ENCODE results near the gene MAP3K14.

MAP3K14 gene

GRCh38 chr17:45236282-45236606, 80.6 kb downstream of the MAP3K14 start:
- peaks cover 48% of the 10 kb centered on the region for H3K4me1 Mint-ChIP-seq
- H3K27me3 Mint-ChIP-seq = no peaks in the 10 kb centered on the region
- H3K27ac Mint-ChIP-seq = peak overlapping the region; percentile 84
- no peaks in the 10 kb centered on the region for H3K9me3 Mint-ChIP-seq
- no peak overlapping the region for H3K4me3 Mint-ChIP-seq
- CTCF ChIA-PET = interaction anchor here (1.2 to 10.3 kb wide), 8 partner anchors 8 to 190 kb away, joined by 3 to 276 read pairs (median 16); partner anchors contain the start of genes ACBD4 and FMNL1
- no peak for DNase-seq
- H3K36me3 Mint-ChIP-seq = peaks cover 70% of the 10 kb centered on the region

GRCh38 chr17:45235416-45236281, 81.2 kb downstream of the MAP3K14 start:
- H3K4me1 Mint-ChIP-seq = peaks cover 52% of the 10 kb centered on the region
- H3K9me3 Mint-ChIP-seq = no peaks in the 10 kb centered on the region
- CTCF ChIA-PET = interaction anchor here (0.8 to 10.3 kb wide), 14 partner anchors 9 to 191 kb away, joined by 3 to 276 read pairs (median 10); partner anchors contain the start of genes ACBD4 and FMNL1
- DNase-seq = peak; percentile 86
- H3K36me3 Mint-ChIP-seq = peaks cover 64% of the 10 kb centered on the region
- no peaks in the 10 kb centered on the region for H3K27me3 Mint-ChIP-seq
- peak overlapping the region; percentile 84 for H3K27ac Mint-ChIP-seq
- no peak overlapping the region for H3K4me3 Mint-ChIP-seq

DNA sequence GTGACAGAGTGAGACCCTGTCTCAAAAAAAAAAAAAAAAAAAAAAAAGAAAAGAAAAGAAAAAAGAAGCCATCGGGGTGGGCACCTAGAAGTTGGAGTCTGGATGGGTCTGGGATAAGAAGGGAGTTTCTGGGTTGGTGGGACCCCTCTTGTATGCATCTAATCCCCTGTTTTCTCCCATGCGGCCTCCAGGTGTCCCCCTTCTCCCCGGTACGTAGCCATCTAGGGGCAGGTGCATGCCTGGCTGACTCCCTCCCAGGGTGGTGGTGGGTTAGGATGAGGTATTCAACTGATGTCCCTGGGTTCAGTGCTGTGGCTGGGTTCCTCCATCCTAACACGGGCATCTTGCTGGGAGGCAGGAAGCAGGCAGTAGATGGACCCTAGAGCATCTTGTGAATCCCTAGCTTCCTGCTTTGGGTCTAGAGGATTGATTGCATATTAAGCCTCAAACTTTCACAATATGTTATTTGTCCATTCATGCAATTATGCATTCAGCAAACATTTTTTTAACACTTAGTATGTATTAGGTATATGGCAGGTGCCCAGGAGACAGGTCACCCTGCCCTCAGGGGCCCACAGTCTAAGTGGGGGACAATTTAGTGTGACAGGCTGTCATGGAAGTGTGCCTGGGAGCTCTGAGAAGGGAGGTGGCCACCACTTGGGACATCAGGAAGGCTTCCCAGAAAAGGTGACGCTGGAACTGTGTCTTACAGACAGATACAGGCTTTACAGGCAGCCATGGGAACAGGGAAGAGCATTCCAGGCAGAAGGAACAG, 82.0 kb downstream of the MAP3K14 start:
- Mint-ChIP-seq H3K27ac (peak overlapping the region; percentile 84), H3K36me3 (peaks cover 61% of the 10 kb centered on the region), H3K27me3 (no peaks in the 10 kb centered on the region), H3K4me3 (no peak overlapping the region), H3K4me1 (peaks cover 59% of the 10 kb centered on the region), H3K9me3 (no peaks in the 10 kb centered on the region)
- DNase-seq = peak; percentile 67
- CTCF ChIA-PET = interaction anchor here (0.9 to 10.3 kb wide), 13 partner anchors 9 to 192 kb away, joined by 3 to 276 read pairs (median 13); partner anchors contain the start of genes ACBD4 and FMNL1

DNA sequence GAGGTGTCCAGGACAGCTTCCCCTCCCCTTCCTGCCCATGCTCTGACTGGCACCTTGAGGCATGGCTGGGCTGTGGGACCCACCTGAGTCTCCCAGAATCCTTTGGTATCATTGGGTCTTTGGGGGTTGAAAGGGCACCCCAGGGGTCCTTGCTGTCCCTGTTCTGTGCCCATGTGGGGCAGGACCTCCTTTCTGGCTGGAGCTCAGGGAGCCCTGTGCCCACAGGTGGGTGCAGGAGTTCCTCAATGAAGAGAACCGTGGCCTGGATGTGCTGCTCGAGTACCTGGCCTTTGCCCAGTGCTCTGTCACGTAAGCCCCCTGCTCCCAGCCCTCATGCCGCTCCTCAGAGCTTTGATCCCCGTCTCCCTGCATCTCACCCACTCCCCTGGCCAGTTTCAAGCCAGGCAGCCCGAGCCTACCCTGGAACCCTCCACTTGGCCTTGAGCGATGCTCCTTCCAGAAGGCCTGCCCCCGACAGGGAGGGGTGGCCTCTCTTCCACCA, 83.3 kb downstream of the MAP3K14 start:
- Mint-ChIP-seq H3K36me3 (peaks cover 49% of the 10 kb centered on the region), H3K9me3 (no peaks in the 10 kb centered on the region), H3K4me3 (no peak overlapping the region), H3K27me3 (no peaks in the 10 kb centered on the region), H3K27ac (peak overlapping the region; percentile 81), H3K4me1 (peaks cover 72% of the 10 kb centered on the region)
- CTCF ChIA-PET = interaction anchor here (2.0 to 10.3 kb wide), 3 partner anchors 13 to 44 kb away, joined by 8 to 276 read pairs (median 19); partner anchors contain the start of gene FMNL1
- peak; percentile 18 for DNase-seq

- Mint-ChIP-seq H3K27me3 (no peaks in the 10 kb centered on the region), H3K36me3 (peaks cover 47% of the 10 kb centered on the region), H3K4me3 (no peak overlapping the region), H3K4me1 (peaks cover 79% of the 10 kb centered on the region), H3K27ac (peak overlapping the region; percentile 81), H3K9me3 (no peaks in the 10 kb centered on the region)
- CTCF ChIA-PET = interaction anchor here (0.7 to 10.3 kb wide), 8 partner anchors 10 to 176 kb away, joined by 3 to 276 read pairs (median 6); partner anchors contain the start of genes ACBD4 and FMNL1
- no peak for DNase-seq
These were observed 84.1 kb downstream of the MAP3K14 start for GRCh38 chr17:45232514-45233422.

GRCh38 chr17:45231481-45232116, 85.2 kb downstream of the MAP3K14 start:
- Mint-ChIP-seq H3K27ac (peak overlapping the region; percentile 53), H3K4me3 (no peak overlapping the region), H3K9me3 (no peaks in the 10 kb centered on the region), H3K27me3 (no peaks in the 10 kb centered on the region), H3K4me1 (peaks cover 91% of the 10 kb centered on the region), H3K36me3 (peaks cover 41% of the 10 kb centered on the region)
- CTCF ChIA-PET = interaction anchor here (0.6 to 10.3 kb wide), 9 partner anchors 11 to 97 kb away, joined by 3 to 276 read pairs (median 4); partner anchors contain the start of genes ACBD4 and FMNL1
- DNase-seq = peak; percentile 27

GRCh38 chr17:45230787-45231480, 85.9 kb downstream of the MAP3K14 start:
- CTCF ChIA-PET = interaction anchor here (0.6 to 10.3 kb wide), 7 partner anchors 11 to 96 kb away, joined by 3 to 276 read pairs (median 5); partner anchors contain the start of genes ACBD4 and FMNL1
- peak; percentile 22 for DNase-seq
- Mint-ChIP-seq H3K27ac (peak overlapping the region; percentile 99), H3K9me3 (no peaks in the 10 kb centered on the region), H3K36me3 (peaks cover 46% of the 10 kb centered on the region), H3K4me1 (peaks cover 97% of the 10 kb centered on the region), H3K4me3 (peak overlapping the region; percentile 43), H3K27me3 (no peaks in the 10 kb centered on the region)

- Mint-ChIP-seq H3K4me3 (peak overlapping the region; percentile 43), H3K9me3 (no peaks in the 10 kb centered on the region), H3K4me1 (peaks cover 94% of the 10 kb centered on the region)
These were observed 86.4 kb downstream of the MAP3K14 start for GRCh38 chr17:45230410-45230786.

GRCh38 chr17:45229681-45230409, 87.0 kb downstream of the MAP3K14 start:
- no peaks in the 10 kb centered on the region for H3K27me3 Mint-ChIP-seq
- CTCF ChIA-PET = interaction anchor here (0.8 to 10.3 kb wide), 5 partner anchors 9 to 95 kb away, joined by 3 to 276 read pairs (median 7); partner anchors contain the start of genes ACBD4 and FMNL1
- H3K9me3 Mint-ChIP-seq = no peaks in the 10 kb centered on the region
- H3K4me3 Mint-ChIP-seq = peak overlapping the region; percentile 100
- peaks cover 94% of the 10 kb centered on the region for H3K4me1 Mint-ChIP-seq
- peaks cover 45% of the 10 kb centered on the region for H3K36me3 Mint-ChIP-seq
- peak overlapping the region; percentile 99 for H3K27ac Mint-ChIP-seq
- DNase-seq = no peak

More at GRCh38 chr17:45230410-45230786, 86.4 kb downstream of the MAP3K14 start:
- CTCF ChIA-PET = interaction anchor here (1.4 to 10.3 kb wide), 5 partner anchors 10 to 95 kb away, joined by 4 to 276 read pairs (median 7); partner anchors contain the start of genes ACBD4 and FMNL1
- DNase-seq = no peak
- H3K36me3 Mint-ChIP-seq = peaks cover 45% of the 10 kb centered on the region
- no peaks in the 10 kb centered on the region for H3K27me3 Mint-ChIP-seq
- H3K27ac Mint-ChIP-seq = peak overlapping the region; percentile 99

DNA sequence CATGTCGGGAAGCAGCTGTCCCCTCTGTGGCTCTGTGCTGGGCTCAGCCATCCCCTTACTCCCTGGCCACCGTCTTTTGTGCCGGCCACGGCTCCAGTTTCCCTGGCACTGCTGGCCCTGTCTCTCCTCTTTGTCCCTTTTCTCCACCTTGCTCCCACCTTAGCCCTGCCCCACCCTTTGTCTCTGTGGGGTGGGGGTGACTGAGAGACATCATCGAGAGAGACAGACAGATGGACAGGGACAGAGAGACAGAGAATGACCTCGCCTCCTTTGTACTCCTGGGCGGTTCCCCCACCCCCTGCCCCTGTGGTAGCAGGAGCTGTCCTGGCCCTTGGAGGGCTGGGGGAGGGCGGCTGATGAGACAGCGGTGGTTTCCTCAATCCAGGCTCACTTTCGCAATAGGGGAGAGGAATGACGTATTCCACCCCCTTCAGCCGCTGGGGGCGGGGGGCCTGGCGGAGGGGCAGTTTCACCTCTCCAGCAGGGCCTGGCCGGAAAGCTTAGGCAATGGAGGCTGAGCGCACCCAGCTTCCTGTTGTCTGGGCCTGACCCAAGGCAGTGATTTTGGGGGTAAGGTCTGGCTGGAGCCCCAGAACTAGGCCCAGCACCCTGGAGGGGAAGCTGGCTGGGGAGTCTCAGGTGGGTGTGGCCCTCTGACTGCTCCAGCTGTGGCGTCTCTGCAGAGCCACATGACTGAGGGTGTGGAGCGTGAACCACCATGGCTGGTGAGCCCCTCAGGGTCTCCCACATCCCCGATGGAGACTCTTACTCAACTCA, 87.9 kb downstream of the MAP3K14 start:
- Mint-ChIP-seq H3K4me3 (peak overlapping the region; percentile 100), H3K4me1 (peaks cover 89% of the 10 kb centered on the region), H3K27me3 (no peaks in the 10 kb centered on the region), H3K27ac (peak overlapping the region; percentile 99), H3K9me3 (no peaks in the 10 kb centered on the region), H3K36me3 (peaks cover 50% of the 10 kb centered on the region)
- CTCF ChIA-PET = interaction anchor here (0.8 to 10.3 kb wide), 7 partner anchors 9 to 157 kb away, joined by 3 to 276 read pairs (median 4); partner anchors contain the start of genes ACBD4 and FMNL1
- peak; percentile 85 for DNase-seq

All from activated naive CD4-positive, alpha-beta T cell treated with anti-CD3 and anti-CD28 coated beads, Interleukin-2, amount 10 ng/mL, durations not matched to agents 7 days and 5 days (primary cell).